ENCODE results near the gene INPP5K.
"Not testable (repeated sequence)": the region's sequence is repeated elsewhere in the genome, so short reads cannot be mapped to it uniquely, and the experiment has no call there.

Gene INPP5K

GRCh38 chr17:1461198-1461944, 55.0 kb downstream of the INPP5K start:
- DNase-seq, result no peak

- DNase-seq, result no peak
Observed at GRCh38 chr17:1460233-1460632, 56.2 kb downstream of the INPP5K start.

- peak; percentile 87 to 92 for DNase-seq
Observed at GRCh38 chr17:1455797-1456599, 60.4 kb downstream of the INPP5K start, which contains the start of gene CRK. Gene CRK, minus strand, starts transcription at chr17:1456232. Its CDS starts 115 bp downstream, at chr17:1456117.

GRCh38 chr17:1455291-1455796, 61.1 kb downstream of the INPP5K start:
- peak; percentile 22 to 70 for DNase-seq

- DNase-seq, result no peak
Observed at GRCh38 chr17:1454541-1454940, 61.9 kb downstream of the INPP5K start.

GRCh38 chr17:1453694-1454093, 62.7 kb downstream of the INPP5K start:
- not testable (repeated sequence) for DNase-seq

- DNase-seq, result no peak
Observed at GRCh38 chr17:1452836-1453235, 63.6 kb downstream of the INPP5K start.

GRCh38 chr17:1450261-1450660, 66.2 kb downstream of the INPP5K start:
- not testable (repeated sequence) for DNase-seq

GRCh38 chr17:1449412-1449967, 66.9 kb downstream of the INPP5K start:
- DNase-seq, result no peak

- no peak for DNase-seq
Observed at GRCh38 chr17:1447052-1447451, 69.4 kb downstream of the INPP5K start.

GRCh38 chr17:1446201-1446600, 70.2 kb downstream of the INPP5K start:
- no peak for DNase-seq

- DNase-seq, result not testable (repeated sequence)
Observed at GRCh38 chr17:1445695-1446094, 70.7 kb downstream of the INPP5K start.

Data from NCI-H524 (cell line).